Adrenal gland (tissue), 12 donors: ENCODE data around the gene DIAPH2. TPM values are rescaled to one million over a fixed set of nuclear protein-coding genes. Genes with fewer than 3 reads are reported as not detected.

ENCODE experiments used
- DNase-seq, 7 donors: peaks; one replicate each; pipeline ENCODE4 v3.0.0-alpha.2; 2019 to 2020
- H3K27ac ChIP-seq, 5 donors: fragments of 200-600 bp; sonication (generic) in 4 of 5; 1 replicate in 3 of 5; 2 replicates in 2 of 5; pipeline versions ENCODE4 v1.5.1 to v1.8.0; 2016 to 2020; ENCODE audit warnings: mild to moderate bottlenecking in 1 of 5
- H3K27me3 ChIP-seq: fragments of 200-600 bp; 2 replicates; pipeline ENCODE4 v1.8.0; 2021
- H3K36me3 ChIP-seq, 2 donors: fragments of 200-600 bp; replicated peaks in 1 of 2; 1 replicate in 1 of 2; 2 replicates in 1 of 2; pipeline versions ENCODE4 v1.5.1 to v1.8.0; 2018 to 2022
- H3K4me1 ChIP-seq, 2 donors: fragments of 200-600 bp; replicated peaks in 1 of 2; 1 replicate in 1 of 2; 2 replicates in 1 of 2; pipeline versions ENCODE4 v1.5.1 to v1.8.0; 2018 to 2021
- H3K4me3 ChIP-seq, 4 donors: fragments of 200-600 bp; sonication (generic) in 3 of 4; one replicate each; pipeline ENCODE4 v1.5.1; 2016 to 2018
- H3K9me3 ChIP-seq, 3 donors: fragments of 200-600 bp; sonication (generic) in 1 of 3; replicated peaks in 1 of 3; 1 replicate in 2 of 3; 2 replicates in 1 of 3; pipeline versions ENCODE4 v1.5.1 to v1.8.0; 2016 to 2021
- CTCF ChIP-seq, 6 experiments: fragments of 450-650 bp in 4 of 6; fragments of 200-600 bp in 2 of 6; sonication (generic) in 1 of 6; IDR thresholded peaks; 1 replicate in 5 of 6; 2 replicates in 1 of 6; pipeline versions ENCODE4 v1.5.1 to v1.8.0; 2016 to 2021; ENCODE audit warnings: antibody characterized with exemption in 6 of 6, mild to moderate bottlenecking in 2 of 6, moderate library complexity in 1 of 6
- POLR2A ChIP-seq, 2 donors: fragments of 450-650 bp; IDR thresholded peaks; one replicate each; pipeline ENCODE4 v1.6.1; 2017; ENCODE audit warnings: antibody characterized with exemption in 2 of 2, mild to moderate bottlenecking in 2 of 2, moderate library complexity in 1 of 2
- WGBS, 4 donors: extraction: QIAGEN DNeasy Blood & Tissue Kit in 2 of 4; methylation state at CpG; one replicate each; pipeline versions ENCODE4 v1.1.5 to v1.1.7; 2013 to 2017; 5-methylcytosine and 5-hydroxymethylcytosine counted together
- intact Hi-C, 2 donors: fragments of 100-400 bp; cut with DNase I; formaldehyde crosslinking; loops; one replicate each; pipeline versions ENCODE4 v1.14.1 to v1.15.0; 2022 to 2023
- polyA plus RNA-seq, 3 donors: library from polyadenylated mRNA; stranded (reverse); fragments of 200-250 nt in 2 of 3; fragments of 350-450 nt in 1 of 3; fragmentation: Illumina TruSeq in 1 of 3; extraction: RNeasy Lipid Tissue Mini Kit (QIAGEN cat#74804) in 1 of 3; gene quantifications; one replicate each; pipeline ENCODE4 v1.2.3, GENCODE V29; 2013 to 2014
- total RNA-seq, 9 donors: library from RNA; depleted of rRNA in 4 of 9; stranded (reverse); fragments of >200 nt in 4 of 9; fragments of 120-200 nt in 1 of 9; fragmentation: NEBNext Ultra II Directional in 1 of 9; extraction: Animal tissue kit (Norgen Biotek cat#: 25700) in 1 of 9; gene quantifications; one replicate each; pipeline versions ENCODE4 v1.1.0 to v1.2.4, GENCODE V29; 2013 to 2023
- donor health status: healthy with polysubstance abuse.
- donor health status: Bipolar disorder and iron deficiency.
- donor health status: DM: yes; HTN: yes; CAD: no.
- donor health status: DM: no; HTN: no; CAD: no.
- donor health status: DM: no; HTN: no; CAD: no.
- donor health status: DM: yes; HTN: yes; CAD: no.

DIAPH2 gene
- total and polyA plus RNA-seq, 12 donors: 3.2 to 33.3 (median 12.3) TPM

GRCh38 chrX:97268182-97268680 is 583.6 kb downstream of the DIAPH2 start:
- intact Hi-C loops: no loop called here
- no peaks in the 10 kb centered on the region for H3K4me1 ChIP-seq
- H3K4me3 ChIP-seq: no peak overlapping the region
- TF ChIP-seq CTCF (IDR thresholded peaks at IDR 0.05) (no peak), POLR2A (IDR thresholded peaks at IDR 0.05) (no peak)
- H3K9me3 ChIP-seq: no peaks in the 10 kb centered on the region
- 45 to 57% (median 52%) methylated on average over 2 of the region's 2 CpGs for WGBS, 4 donors
- no peak overlapping the region for H3K27ac ChIP-seq
- no peak for DNase-seq
- H3K36me3 ChIP-seq: no peaks in the 10 kb centered on the region
- H3K27me3 ChIP-seq: no peaks in the 10 kb centered on the region

- DNase-seq: no peak
- TF ChIP-seq POLR2A (IDR thresholded peaks at IDR 0.05) (no peak), CTCF (IDR thresholded peaks at IDR 0.05) (no peak)
- intact Hi-C loops: no loop called here
- Histone ChIP-seq H3K27me3 (no peaks in the 10 kb centered on the region), H3K27ac (no peak overlapping the region), H3K4me1 (no peaks in the 10 kb centered on the region), H3K9me3 (no peaks in the 10 kb centered on the region), H3K4me3 (no peak overlapping the region), H3K36me3 (no peaks in the 10 kb centered on the region)
- WGBS, 4 donors: 91 to 98% (median 93%) methylated on average over 9 of the region's 9 CpGs
Observed at GRCh38 chrX:97284531-97284930, 599.9 kb downstream of the DIAPH2 start.

GRCh38 chrX:97290199-97290598 is 605.6 kb downstream of the DIAPH2 start:
- WGBS, 4 donors: 79 to 100% (median 93%) methylated on average over 1 of the region's 1 CpG

GRCh38 chrX:97294041-97294440 is 609.4 kb downstream of the DIAPH2 start:
- H3K9me3 ChIP-seq: no peaks in the 10 kb centered on the region
- no peak for TF ChIP-seq CTCF (IDR thresholded peaks at IDR 0.05)
- intact Hi-C loops: no loop called here
- H3K27ac ChIP-seq: no peak overlapping the region
- H3K4me3 ChIP-seq: no peak overlapping the region
- peaks cover 5% of the 10 kb centered on the region for H3K27me3 ChIP-seq
- no peaks in the 10 kb centered on the region for H3K36me3 ChIP-seq
- H3K4me1 ChIP-seq: no peaks in the 10 kb centered on the region
- no peak for DNase-seq
- 39 to 55% (median 52%) methylated on average over 4 of the region's 4 CpGs for WGBS, 4 donors

More at GRCh38 chrX:97290199-97290598, 605.6 kb downstream of the DIAPH2 start:
- Histone ChIP-seq H3K27me3 (no peaks in the 10 kb centered on the region), H3K9me3 (no peaks in the 10 kb centered on the region), H3K27ac (no peak overlapping the region), H3K4me3 (no peak overlapping the region), H3K4me1 (no peaks in the 10 kb centered on the region), H3K36me3 (no peaks in the 10 kb centered on the region)
- intact Hi-C loops: no loop called here
- DNase-seq: no peak
- TF ChIP-seq POLR2A (IDR thresholded peaks at IDR 0.05) (no peak), CTCF (IDR thresholded peaks at IDR 0.05) (no peak)
